SK-N-SH treated with all-trans-retinoic acid at 6 μM for 48 hours (cell line): ENCODE measurements around the gene CSNK1G1.

Source experiments
- ATAC-seq: fragments of 200-7000 bp; cut with Tn5 transposase; 3 replicates; pipeline ENCODE4 v1.9.1; 2020; ENCODE audit warnings: mild to moderate bottlenecking, moderate library complexity
- ARNTL ChIP-seq: fragments of 450-650 bp; formaldehyde crosslinking; IDR thresholded peaks from 2 replicates; pipeline ENCODE4 v1.5.0; 2020; ENCODE audit warnings: low read depth, mild to moderate bottlenecking, moderate library complexity, borderline replicate concordance
- BACH2 ChIP-seq: fragments of 250-450 bp; sonication (Bioruptor Pico); IDR thresholded peaks from 2 replicates; pipeline ENCODE4 v1.9.0; 2021; ENCODE audit warnings: mild to moderate bottlenecking, borderline replicate concordance
- CREB5 ChIP-seq: fragments of 250-450 bp; sonication (Bioruptor Pico); IDR thresholded peaks from 2 replicates; pipeline ENCODE4 v1.5.1; 2020; ENCODE audit warnings: low read depth, mild to moderate bottlenecking, moderate library complexity
- CSDC2 ChIP-seq: fragments of 250-450 bp; sonication (Bioruptor Pico); IDR thresholded peaks from 2 replicates; pipeline ENCODE4 v1.5.0; 2020; ENCODE audit warnings: mild to moderate bottlenecking, moderate library complexity
- CSRNP3 ChIP-seq: fragments of 250-450 bp; sonication (Bioruptor Pico); IDR thresholded peaks from 2 replicates; pipeline ENCODE4 v1.5.1; 2021; ENCODE audit warnings: mild to moderate bottlenecking, moderate library complexity
- ESRRG ChIP-seq: fragments of 250-450 bp; sonication (Bioruptor Pico); IDR thresholded peaks from 2 replicates; pipeline ENCODE4 v1.6.1; 2021; ENCODE audit warnings: mild to moderate bottlenecking
- GLIS3 ChIP-seq: fragments of 250-450 bp; sonication (Bioruptor Pico); IDR thresholded peaks from 2 replicates; pipeline ENCODE4 v1.5.0; 2020; ENCODE audit warnings: mild to moderate bottlenecking, moderate library complexity
- ISL1 ChIP-seq: fragments of 250-450 bp; sonication (Bioruptor Pico); IDR thresholded peaks from 2 replicates; pipeline ENCODE4 v2.1.2; 2022; ENCODE audit warnings: mild to moderate bottlenecking, moderate library complexity
- OSR1 ChIP-seq: fragments of 250-450 bp; sonication (Bioruptor Pico); IDR thresholded peaks from 2 replicates; pipeline ENCODE4 v1.8.0; 2022; ENCODE audit warnings: moderate library complexity, mild to moderate bottlenecking, inconsistent platforms
- PATZ1 ChIP-seq: fragments of 250-450 bp; sonication (Bioruptor Pico); IDR thresholded peaks from 2 replicates; pipeline ENCODE4 v1.8.0; 2020; ENCODE audit warnings: mild to moderate bottlenecking, moderate library complexity, borderline replicate concordance
- RARB ChIP-seq: fragments of 250-450 bp; sonication (Bioruptor Pico); IDR thresholded peaks from 2 replicates; pipeline ENCODE4 v1.8.0; 2021; ENCODE audit warnings: mild to moderate bottlenecking, moderate library complexity
- SNAI2 ChIP-seq: fragments of 250-450 bp; sonication (Bioruptor Pico); IDR thresholded peaks from 2 replicates; pipeline ENCODE4 v1.5.0; 2020; ENCODE audit warnings: mild to moderate bottlenecking, moderate library complexity
- TCF4 ChIP-seq: fragments of 250-450 bp; sonication (Bioruptor Pico); IDR thresholded peaks from 2 replicates; pipeline ENCODE4 v1.8.0; 2021; ENCODE audit warnings: mild to moderate bottlenecking, moderate library complexity, borderline replicate concordance
- TSHZ2 ChIP-seq: fragments of 250-450 bp; sonication (Bioruptor Pico); IDR thresholded peaks from 2 replicates; pipeline ENCODE4 v1.5.0; 2020; ENCODE audit warnings: mild to moderate bottlenecking, moderate library complexity
- ZFP3 ChIP-seq: fragments of 250-450 bp; sonication (Bioruptor Pico); IDR thresholded peaks from 2 replicates; pipeline ENCODE4 v1.5.0; 2020; ENCODE audit warnings: mild to moderate bottlenecking, moderate library complexity
- ZFP30 ChIP-seq: fragments of 450-650 bp; formaldehyde crosslinking; IDR thresholded peaks from 2 replicates; pipeline ENCODE4 v1.5.0; 2022; ENCODE audit warnings: mild to moderate bottlenecking, moderate library complexity
- ZNF565 ChIP-seq: fragments of 450-650 bp; formaldehyde crosslinking; conservative IDR thresholded peaks from 2 replicates; pipeline ENCODE4 v1.5.0; 2020; ENCODE audit warnings: low read depth, mild to moderate bottlenecking, moderate library complexity
- ZNF70 ChIP-seq: fragments of 450-650 bp; formaldehyde crosslinking; IDR thresholded peaks from 2 replicates; pipeline ENCODE4 v1.5.0; 2020; ENCODE audit warnings: mild to moderate bottlenecking, moderate library complexity
- ZNF8 ChIP-seq: fragments of 450-650 bp; formaldehyde crosslinking; IDR thresholded peaks from 2 replicates; pipeline ENCODE4 v1.5.0; 2020; ENCODE audit warnings: mild to moderate bottlenecking, moderate library complexity

The CSNK1G1 gene

DNA sequence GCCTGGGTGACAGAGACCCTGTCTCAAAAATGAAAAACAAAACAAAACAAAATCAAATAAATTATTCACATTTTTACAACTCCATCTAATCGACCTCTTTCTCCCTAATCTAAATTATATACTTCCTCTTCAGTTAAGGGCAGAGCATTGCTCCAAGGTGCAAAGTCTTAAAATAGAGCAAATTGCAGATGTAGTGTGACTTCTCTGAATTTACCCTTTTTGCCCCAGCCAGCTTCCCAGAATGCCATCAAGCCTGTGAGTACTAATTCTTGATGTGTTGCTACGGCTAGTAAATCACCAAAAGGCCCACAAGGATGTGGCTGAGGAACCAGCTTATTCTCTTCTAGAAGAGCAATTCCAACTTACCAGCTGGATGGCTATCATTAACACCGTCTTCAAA, 139.8 kb downstream of the CSNK1G1 start:
- ATAC-seq: no peak
- TF ChIP-seq ISL1 (CRISPR knock-in tag) (no peak), CREB5 (CRISPR knock-in tag) (no peak), GLIS3 (CRISPR knock-in tag) (no peak), TSHZ2 (CRISPR knock-in tag) (no peak), ZNF8 (CRISPR knock-in tag) (no peak), ZNF70 (CRISPR knock-in tag) (no peak), OSR1 (CRISPR knock-in tag) (no peak), TCF4 (no peak)

GRCh38 chr15:64213646-64214045, 142.3 kb downstream of the CSNK1G1 start:
- no peak for ATAC-seq
- no peak for TF ChIP-seq ZFP30 (CRISPR knock-in tag)

GRCh38 chr15:64211696-64212095, 144.3 kb downstream of the CSNK1G1 start:
- TF ChIP-seq ARNTL: no peak
- no peak for ATAC-seq

DNA sequence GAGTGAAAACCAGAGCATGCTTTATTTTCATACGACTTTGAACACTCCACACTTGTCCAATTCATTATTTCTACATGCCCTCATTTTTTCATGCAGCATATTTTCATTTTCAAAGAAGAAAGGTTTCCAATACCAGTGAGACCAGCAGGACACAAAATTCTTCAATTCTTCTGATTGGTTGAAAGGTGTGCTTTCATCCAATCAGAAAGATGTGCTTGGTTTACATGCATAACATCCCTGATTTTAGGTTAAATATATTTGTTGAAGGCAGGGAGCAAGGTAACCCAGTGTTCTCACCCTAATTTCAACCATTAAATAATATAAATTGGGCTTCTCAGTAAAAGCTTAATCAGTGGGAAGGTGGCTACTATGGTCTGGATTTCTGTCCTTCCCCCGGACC, 145.6 kb downstream of the CSNK1G1 start:
- TF ChIP-seq ISL1 (CRISPR knock-in tag): no peak
- TF ChIP-seq ZFP30 (CRISPR knock-in tag): no peak
- TF ChIP-seq PATZ1: no peak
- TF ChIP-seq ZNF565 (CRISPR knock-in tag): no peak
- no peak for TF ChIP-seq TSHZ2 (CRISPR knock-in tag)
- TF ChIP-seq ARNTL: no peak
- TF ChIP-seq ZNF70 (CRISPR knock-in tag): no peak
- no peak for TF ChIP-seq TCF4
- TF ChIP-seq CSRNP3 (CRISPR knock-in tag): no peak
- TF ChIP-seq ZFP3 (CRISPR knock-in tag): no peak
- TF ChIP-seq GLIS3 (CRISPR knock-in tag): no peak
- TF ChIP-seq ZNF8 (CRISPR knock-in tag): no peak
- TF ChIP-seq SNAI2 (CRISPR knock-in tag): no peak
- TF ChIP-seq ESRRG (CRISPR knock-in tag): no peak
- no peak for TF ChIP-seq CSDC2
- TF ChIP-seq BACH2: no peak
- no peak for TF ChIP-seq RARB
- TF ChIP-seq CREB5 (CRISPR knock-in tag): no peak
- no peak for ATAC-seq
